GM23338 (cell line): ENCODE results near the gene TRIOBP.

ENCODE experiments used
- CREB1 ChIP-seq: fragments of 250-450 bp; sonication (Bioruptor Pico); IDR thresholded peaks from 2 replicates; pipeline ENCODE4 v1.5.0; 2020; ENCODE audit warnings: low read depth, mild to moderate bottlenecking, moderate library complexity
- CTCF ChIP-seq, 2 experiments: fragments of 200-600 bp in 1 of 2; sonication (generic) in 1 of 2; conservative IDR thresholded peaks; 2 replicates each; pipeline versions ENCODE4 v1.5.1 to v1.6.1; 2016 to 2017; ENCODE audit warnings: antibody characterized with exemption in 2 of 2, low read depth in 2 of 2, mild to moderate bottlenecking in 2 of 2, moderate library complexity in 1 of 2
- EZH2 ChIP-seq: fragments of 200-600 bp; sonication (generic); IDR thresholded peaks from one replicate; pipeline ENCODE4 v1.8.0; 2017; ENCODE audit warnings: antibody characterized with exemption, mild to moderate bottlenecking, low read depth; ENCODE audit not compliant: unreplicated experiment
- EZH2phosphoT487 ChIP-seq: fragments of 200-600 bp; sonication (generic); IDR thresholded peaks from one replicate; pipeline ENCODE4 v1.8.1; 2018; ENCODE audit warnings: antibody characterized with exemption; ENCODE audit not compliant: unreplicated experiment
- JUNB ChIP-seq: IDR thresholded peaks from one replicate; pipeline ENCODE4 v1.6.1; 2016; ENCODE audit warnings: antibody characterized with exemption; ENCODE audit not compliant: unreplicated experiment
- NANOG ChIP-seq: IDR thresholded peaks from 2 replicates; pipeline ENCODE4 v1.6.1; 2016; ENCODE audit warnings: antibody characterized with exemption, borderline replicate concordance
- POLR2AphosphoS5 ChIP-seq: IDR thresholded peaks from 2 replicates; pipeline ENCODE4 v1.6.1; 2016; ENCODE audit warnings: antibody characterized with exemption, low read depth
- REST ChIP-seq: IDR thresholded peaks from one replicate; pipeline ENCODE4 v1.6.1; 2018; ENCODE audit warnings: antibody characterized with exemption; ENCODE audit not compliant: unreplicated experiment
- ZNF114 ChIP-seq: fragments of 250-450 bp; sonication (Bioruptor Pico); IDR thresholded peaks from 2 replicates; pipeline ENCODE4 v1.5.0; 2020; ENCODE audit warnings: mild to moderate bottlenecking, moderate library complexity
- ZNF331 ChIP-seq: fragments of 250-450 bp; sonication (Bioruptor Pico); IDR thresholded peaks from 2 replicates; pipeline ENCODE4 v1.5.0; 2020; ENCODE audit warnings: low read depth, mild to moderate bottlenecking, moderate library complexity
- ZNF462 ChIP-seq: fragments of 250-450 bp; sonication (Bioruptor Pico); IDR thresholded peaks from 2 replicates; pipeline ENCODE4 v1.5.0; 2020; ENCODE audit warnings: mild to moderate bottlenecking, moderate library complexity

GRCh38 chr22:37763652-37764051 lies 66.8 kb downstream of the TRIOBP start:
- no peak for TF ChIP-seq CTCF (conservative IDR thresholded peaks at IDR 0.05; ENCODE audit: low read depth in 2 of 2)
- TF ChIP-seq EZH2phosphoT487, result no peak
- TF ChIP-seq EZH2, result no peak
- no peak for TF ChIP-seq POLR2AphosphoS5
- TF ChIP-seq REST, result no peak
- no peak for TF ChIP-seq JUNB
- no peak for TF ChIP-seq CREB1 (CRISPR knock-in tag)
- no peak for TF ChIP-seq ZNF331 (CRISPR knock-in tag)
- no peak for TF ChIP-seq ZNF462 (CRISPR knock-in tag)
- no peak for TF ChIP-seq NANOG
- no peak for TF ChIP-seq ZNF114 (CRISPR knock-in tag)
